Neural cell (in vitro differentiated cells): Measurements from ENCODE around the gene SPATA33. TPM values are rescaled to one million over a fixed set of nuclear protein-coding genes. Genes with fewer than 3 reads are reported as not detected.

ENCODE experiments used
- H2AFZ ChIP-seq: fragments of 200-600, 300-800 bp; sonication (generic), shearing (Covaris generic); 2 replicates; pipeline ENCODE4 v1.6.0; 2014; ENCODE audit warnings: low read depth, mild to moderate bottlenecking, antibody characterized with exemption, low read length, moderate library complexity
- H3F3A ChIP-seq: fragments of 200-600 bp; shearing (Covaris generic); 2 replicates; pipeline ENCODE4 v1.6.1; 2016; ENCODE audit warnings: mild to moderate bottlenecking, moderate library complexity, mixed read lengths, antibody characterized with exemption, low read length; ENCODE audit not compliant: insufficient read depth, poor library complexity, severe bottlenecking
- H3K27ac ChIP-seq: fragments of 200-600, 300-800 bp; sonication (generic), shearing (Covaris generic); 2 replicates; pipeline ENCODE4 v1.5.1; 2014; ENCODE audit warnings: mild to moderate bottlenecking, low read length, moderate library complexity
- H3K27me3 ChIP-seq: fragments of 300-800, 200-600 bp; sonication (generic), shearing (Covaris generic); 2 replicates; pipeline ENCODE4 v1.6.0; 2014; ENCODE audit warnings: mild to moderate bottlenecking, low read depth, low read length, moderate library complexity; ENCODE audit not compliant: insufficient read depth
- H3K36me3 ChIP-seq: fragments of 300-800, 200-600 bp; sonication (generic), shearing (Covaris generic); 2 replicates; pipeline ENCODE4 v1.5.1; 2014; ENCODE audit warnings: mild to moderate bottlenecking, antibody characterized with exemption, low read length, moderate library complexity; ENCODE audit not compliant: insufficient read depth
- H3K4me2 ChIP-seq: fragments of 300-800, 200-600 bp; sonication (generic), shearing (Covaris generic); 2 replicates; pipeline ENCODE4 v1.6.0; 2014; ENCODE audit warnings: mild to moderate bottlenecking, low read length
- H3K4me3 ChIP-seq: fragments of 300-800, 200-600 bp; sonication (generic), shearing (Covaris generic); 2 replicates; pipeline ENCODE4 v1.5.1; 2014; ENCODE audit warnings: mild to moderate bottlenecking, low read length, moderate library complexity
- H3K79me2 ChIP-seq: fragments of 200-600 bp; shearing (Covaris generic); replicated peaks from 2 replicates; pipeline ENCODE4 v1.6.0; 2014; ENCODE audit warnings: mild to moderate bottlenecking, low read length, moderate library complexity; ENCODE audit not compliant: insufficient read depth
- H3K9ac ChIP-seq: fragments of 300-800, 200-600 bp; sonication (generic), shearing (Covaris generic); 2 replicates; pipeline ENCODE4 v1.6.1; 2016; ENCODE audit warnings: mild to moderate bottlenecking, low read length, mixed read lengths
- H3K9me2 ChIP-seq: fragments of 200-600 bp; shearing (Covaris generic); 2 replicates; pipeline ENCODE4 v1.6.1; 2016; ENCODE audit warnings: mild to moderate bottlenecking, low read length, mixed read lengths; ENCODE audit not compliant: insufficient read depth
- H3K9me3 ChIP-seq: fragments of 200-600, 300-800 bp; sonication (generic), shearing (Covaris generic); 2 replicates; pipeline ENCODE4 v1.6.1; 2016; ENCODE audit warnings: mild to moderate bottlenecking, mixed run types, low read length, moderate library complexity, mixed read lengths
- H4K20me1 ChIP-seq: fragments of 200-600 bp; shearing (Covaris generic); 2 replicates; pipeline ENCODE4 v1.6.1; 2016; ENCODE audit warnings: mild to moderate bottlenecking, mixed run types; ENCODE audit not compliant: insufficient read depth
- CTCF ChIP-seq: fragments of 450-650 bp; IDR thresholded peaks from 2 replicates; pipeline ENCODE4 v1.5.1; 2014; ENCODE audit warnings: antibody characterized with exemption, mild to moderate bottlenecking, moderate library complexity; ENCODE audit not compliant: poor library complexity, severe bottlenecking
- EP300 ChIP-seq: fragments of 450-650 bp; conservative IDR thresholded peaks from 2 replicates; pipeline ENCODE4 v1.6.1; 2014; ENCODE audit warnings: antibody characterized with exemption, mild to moderate bottlenecking, moderate library complexity; ENCODE audit not compliant: poor library complexity, severe bottlenecking
- EZH2 ChIP-seq: fragments of 200-600, 300-800 bp; shearing (Covaris generic), sonication (generic); IDR thresholded peaks from 2 replicates; pipeline ENCODE4 v1.6.1; 2014; ENCODE audit warnings: antibody characterized with exemption, low read length, borderline replicate concordance, mild to moderate bottlenecking; ENCODE audit not compliant: insufficient read depth, poor library complexity, severe bottlenecking
- MXI1 ChIP-seq: fragments of 450-650 bp; conservative IDR thresholded peaks from 2 replicates; pipeline ENCODE4 v1.6.1; 2014; ENCODE audit warnings: antibody characterized with exemption, mild to moderate bottlenecking; ENCODE audit not compliant: poor library complexity, severe bottlenecking
- POLR2AphosphoS5 ChIP-seq: IDR thresholded peaks from 2 replicates; pipeline ENCODE4 v1.6.1; 2012
- RAD21 ChIP-seq: fragments of 450-650 bp; conservative IDR thresholded peaks from 2 replicates; pipeline ENCODE4 v1.6.1; 2014; ENCODE audit warnings: antibody characterized with exemption, mild to moderate bottlenecking, moderate library complexity
- REST ChIP-seq: IDR thresholded peaks from 2 replicates; pipeline ENCODE4 v1.6.1; 2012; ENCODE audit warnings: borderline replicate concordance
- SMC3 ChIP-seq: fragments of 450-650 bp; conservative IDR thresholded peaks from 2 replicates; pipeline ENCODE4 v1.6.1; 2014; ENCODE audit warnings: antibody characterized with exemption, mild to moderate bottlenecking, moderate library complexity; ENCODE audit not compliant: poor library complexity
- TAF1 ChIP-seq: IDR thresholded peaks from 2 replicates; pipeline ENCODE4 v1.6.1; 2012; ENCODE audit warnings: low read depth
- polyA plus RNA-seq: library from polyadenylated mRNA; depleted of rRNA; stranded (reverse); fragments of >200 nt; gene quantifications from 2 replicates; pipeline ENCODE4 v1.2.3, GENCODE V29; 2014

Gene SPATA33
- polyA plus RNA-seq, 1 donor from 2014 or later = 16.0 TPM

GRCh38 chr16:89637379-89637778 is 20.3 kb upstream of the SPATA33 start:
- Histone ChIP-seq H3K27me3 (peaks cover 4% of the 10 kb centered on the region), H4K20me1 (no peaks in the 10 kb centered on the region), H3K36me3 (no peaks in the 10 kb centered on the region)

GRCh38 chr16:89638455-89638854 is 19.2 kb upstream of the SPATA33 start:
- Histone ChIP-seq H4K20me1 (no peaks in the 10 kb centered on the region), H3K79me2 (no peaks in the 10 kb centered on the region), H3K27ac (no peak overlapping the region), H2AFZ (no peak overlapping the region), H3K9me2 (no peaks in the 10 kb centered on the region), H3K9me3 (no peaks in the 10 kb centered on the region), H3K4me2 (no peak overlapping the region), H3F3A (no peaks in the 10 kb centered on the region), H3K9ac (no peak overlapping the region), H3K36me3 (no peaks in the 10 kb centered on the region), H3K27me3 (peaks cover 4% of the 10 kb centered on the region), H3K4me3 (no peak overlapping the region)
- TF ChIP-seq RAD21 (no peak), TAF1 (no peak), EZH2 (no peak), EP300 (no peak), REST (no peak), CTCF (no peak), MXI1 (no peak), POLR2AphosphoS5 (no peak), SMC3 (no peak)

More at GRCh38 chr16:89637379-89637778, 20.3 kb upstream of the SPATA33 start:
- H3K9me3 ChIP-seq = no peaks in the 10 kb centered on the region
- no peaks in the 10 kb centered on the region for H3K79me2 ChIP-seq
- no peaks in the 10 kb centered on the region for H3F3A ChIP-seq
- no peak overlapping the region for H3K4me2 ChIP-seq
- H2AFZ ChIP-seq = no peak overlapping the region
- no peak overlapping the region for H3K4me3 ChIP-seq
- no peak for TF ChIP-seq REST
- no peak for TF ChIP-seq SMC3
- no peak for TF ChIP-seq RAD21
- H3K9ac ChIP-seq = no peak overlapping the region
- no peak overlapping the region for H3K27ac ChIP-seq
- no peaks in the 10 kb centered on the region for H3K9me2 ChIP-seq
